ENCODE measurements around the gene DNPH1. TPM values are rescaled to one million over a fixed set of nuclear protein-coding genes. Genes with fewer than 3 reads are reported as not detected.
A peak's percentile ranks its signal among the peaks of the same experiment; 100 is the strongest.

Gene DNPH1
- total RNA-seq: 10 to 100 TPM; 18.9 to 63.7 (median 25.7) TPM
- 10 to 100 TPM; 37.9 to 45.5 TPM for polyA plus RNA-seq
- long read RNA-seq, donor 1, transcript DNPH1-201 (4 exons, 657 nt): major isoform, 44 of 46 reads
- long read RNA-seq, donor 1, partial matches to known transcripts: 1 of 46 reads
- long read RNA-seq, donor 1, other reads (novel, unspliced or antisense): 0 of 46 reads
- long read RNA-seq, donor 2, transcript DNPH1-201 (4 exons, 657 nt): major isoform, 16 of 17 reads
- long read RNA-seq, donor 2, partial matches to known transcripts: 1 of 17 reads
- long read RNA-seq, donor 2, other reads (novel, unspliced or antisense): 0 of 17 reads
- long read RNA-seq, donor 3, transcript DNPH1-201 (4 exons, 657 nt): major isoform, 19 of 22 reads
- long read RNA-seq, donor 3, partial matches to known transcripts: 1 of 22 reads
- long read RNA-seq, donor 3, other reads (novel, unspliced or antisense): 0 of 22 reads

- intact Hi-C loops (cut with DNase I): loop anchor here in 1 of 10 donors (5.0 kb wide), 1 partner anchor 47 kb away; the partner anchor contains the start of gene CUL9
- peak; percentile 73 to 89 (median 80) for DNase-seq
- H3K27ac ChIP-seq: peak within 1 kb of the TSS in 8 of 12 donors; percentile 17 to 83 (median 53)
Measured at GRCh38 chr6:43228951-43229802, at the start of gene DNPH1. DNPH1 (minus strand) TSS chr6:43229481; CDS start chr6:43229456, 25 bp downstream.

GRCh38 chr6:43278524-43279078 is 49.3 kb upstream of the DNPH1 start:
- peak in 1 of 5 donors; percentile 17 for DNase-seq
- 57 to 69% (median 59%) methylated on average over 3 to 4 of the region's 4 CpGs for WGBS, 4 donors
- peaks cover 0 to 15% (median 8%) of the 10 kb centered on the region in 12 donors for H3K4me1 ChIP-seq
- peak overlapping the region in 1 of 12 donors; percentile 17 for H3K27ac ChIP-seq
- peaks cover 0 to 30% (median 13%) of the 10 kb centered on the region in 9 donors for H3K27me3 ChIP-seq
- H3K9me3 ChIP-seq: no peaks in the 10 kb centered on the region
- H3K4me3 ChIP-seq: no peak overlapping the region
- no peaks in the 10 kb centered on the region for H3K36me3 ChIP-seq
- ATAC-seq: peak in 1 of 4 donors; percentile 13
- TF ChIP-seq POLR2A (IDR thresholded peaks at IDR 0.05) (no peak), CTCF (IDR thresholded peaks at IDR 0.05) (no peak)
- intact Hi-C loops (cut with DNase I): no loop called here

More at GRCh38 chr6:43228951-43229802, at the start of gene DNPH1:
- peak; percentile 63 to 97 (median 92) for ATAC-seq
- Histone ChIP-seq H3K4me3 (peak within 1 kb of the TSS; percentile 39 to 79 (median 62)), H3K4me1 (peaks cover 0 to 34% (median 0%) of the 10 kb centered on the region in 12 donors), H3K27me3 (no peaks in the 10 kb centered on the region), H3K9me3 (no peaks in the 10 kb centered on the region), H3K36me3 (peaks cover 0 to 6% (median under 1%) of the 10 kb centered on the region in 9 donors)
- TF ChIP-seq POLR2A (IDR thresholded peaks at IDR 0.05): peak in 1 of 2 donors; percentile 38
- peak; percentile 76 to 97 (median 91) for TF ChIP-seq CTCF (IDR thresholded peaks at IDR 0.05)
- 2 to 8% (median 4%) methylated on average over 23 to 82 of the region's 82 CpGs for WGBS, 4 donors

- peak in 1 of 4 donors; percentile 13 for ATAC-seq
- Histone ChIP-seq H3K27me3 (peaks cover 0 to 33% (median 13%) of the 10 kb centered on the region in 9 donors), H3K4me3 (no peak overlapping the region), H3K27ac (peak overlapping the region in 1 of 12 donors; percentile 17), H3K9me3 (no peaks in the 10 kb centered on the region), H3K4me1 (peaks cover 0 to 15% (median 8%) of the 10 kb centered on the region in 12 donors), H3K36me3 (no peaks in the 10 kb centered on the region)
- TF ChIP-seq CTCF (IDR thresholded peaks at IDR 0.05) (no peak), POLR2A (IDR thresholded peaks at IDR 0.05) (no peak)
- peak in 1 of 5 donors; percentile 58 for DNase-seq
- WGBS, 4 donors: 82 to 88% (median 85%) methylated on average over 11 to 13 of the region's 13 CpGs
- intact Hi-C loops (cut with DNase I): no loop called here
Measured at GRCh38 chr6:43277643-43278523, 48.6 kb upstream of the DNPH1 start.
